SU-DHL-6 (cell line): ENCODE results near the gene SRP54.
A peak's percentile ranks its signal among the peaks of the same experiment; 100 is the strongest.

Source experiments
- H2AFZ ChIP-seq: fragments of 200-600 bp; sonication (generic); 2 replicates; pipeline ENCODE4 v1.6.1; 2014; ENCODE audit warnings: low read depth, mild to moderate bottlenecking, moderate library complexity, mixed read lengths, antibody characterized with exemption, low read length; ENCODE audit not compliant: severe bottlenecking
- H3F3A ChIP-seq: fragments of 200-600 bp; shearing (Covaris generic); 2 replicates; pipeline ENCODE4 v1.6.0; 2016; ENCODE audit warnings: antibody characterized with exemption, mild to moderate bottlenecking; ENCODE audit not compliant: insufficient read depth
- H3K27ac ChIP-seq: fragments of 200-600 bp; sonication (generic); 2 replicates; pipeline ENCODE4 v1.5.1; 2016; ENCODE audit warnings: low read depth, mild to moderate bottlenecking, low read length, moderate library complexity, mixed read lengths
- H3K27me3 ChIP-seq: fragments of 200-600 bp; sonication (generic), shearing (Covaris generic); 2 replicates; pipeline ENCODE4 v1.6.0; 2014; ENCODE audit warnings: mild to moderate bottlenecking, low read length
- H3K36me3 ChIP-seq: fragments of 200-600 bp; sonication (generic); 2 replicates; pipeline ENCODE4 v1.6.1; 2014; ENCODE audit warnings: mild to moderate bottlenecking, low read length, mixed read lengths
- H3K4me2 ChIP-seq: fragments of 300-600, 200-600 bp; shearing (Covaris generic), sonication (generic); 2 replicates; pipeline ENCODE4 v1.6.0; 2014; ENCODE audit warnings: low read length, low read depth, mild to moderate bottlenecking; ENCODE audit not compliant: poor library complexity, severe bottlenecking
- H3K4me3 ChIP-seq: fragments of 200-600 bp; sonication (generic); 2 replicates; pipeline ENCODE4 v1.5.1; 2014; ENCODE audit warnings: antibody characterized with exemption, low read length, mild to moderate bottlenecking, mixed read lengths; ENCODE audit not compliant: insufficient read depth, poor library complexity, severe bottlenecking
- H3K79me2 ChIP-seq: fragments of 200-600 bp; sonication (generic); 2 replicates; pipeline ENCODE4 v1.6.1; 2014; ENCODE audit warnings: mild to moderate bottlenecking, low read length, moderate library complexity; ENCODE audit not compliant: insufficient read depth
- H3K9ac ChIP-seq: fragments of 200-600 bp; sonication (generic); 2 replicates; pipeline ENCODE4 v1.7.0; 2014; ENCODE audit warnings: mild to moderate bottlenecking, low read length
- H3K9me2 ChIP-seq: fragments of 200-600 bp; sonication (generic); replicated peaks from 2 replicates; pipeline ENCODE4 v1.6.1; 2014; ENCODE audit warnings: low read length; ENCODE audit not compliant: insufficient read depth
- H3K9me3 ChIP-seq: fragments of 200-600 bp; sonication (generic); 2 replicates; pipeline ENCODE4 v1.6.1; 2014; ENCODE audit warnings: low read length, mixed read lengths; ENCODE audit not compliant: insufficient read depth
- H4K20me1 ChIP-seq: fragments of 200-600 bp; sonication (generic); 2 replicates; pipeline ENCODE4 v1.6.1; 2014; ENCODE audit warnings: low read depth, mild to moderate bottlenecking, antibody characterized with exemption, low read length, moderate library complexity, mixed read lengths
- CTCF ChIP-seq: fragments of 200-600 bp; sonication (generic); IDR thresholded peaks from one replicate; pipeline ENCODE4 v1.5.1; 2017; ENCODE audit warnings: antibody characterized with exemption, mild to moderate bottlenecking, low read length, moderate library complexity; ENCODE audit not compliant: insufficient read depth, poor library complexity, severe bottlenecking
- EZH2phosphoT487 ChIP-seq: fragments of 200-600 bp; sonication (generic), shearing (Covaris generic); conservative IDR thresholded peaks from 2 replicates; pipeline ENCODE4 v1.6.1; 2018; ENCODE audit warnings: mild to moderate bottlenecking, antibody characterized with exemption, low read length, moderate library complexity, mixed read lengths

The SRP54 gene

DNA sequence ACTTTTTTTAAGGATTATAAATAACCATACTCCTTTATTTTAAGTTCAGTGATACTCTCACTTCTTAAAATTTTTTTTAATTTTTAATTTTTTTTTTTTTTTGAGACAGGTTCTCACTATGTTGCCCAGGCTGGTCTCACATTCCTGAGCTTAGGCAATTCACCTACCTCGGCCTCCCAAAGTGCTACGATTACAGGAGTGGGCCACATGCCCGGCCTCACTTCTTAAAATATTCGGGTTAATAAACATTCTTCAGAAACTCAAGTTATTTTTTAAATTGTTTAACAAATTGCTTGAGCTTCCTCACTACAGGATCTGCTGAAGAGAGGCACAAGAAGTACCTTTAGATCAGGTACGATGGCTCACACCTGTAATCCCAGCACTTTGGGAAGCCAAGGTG, 4.3 kb upstream of the SRP54 start:
- Histone ChIP-seq H2AFZ (no peak overlapping the region), H3K9ac (no peak overlapping the region), H3K4me2 (no peak overlapping the region), H3K36me3 (no peaks in the 10 kb centered on the region), H3K4me3 (no peak overlapping the region), H3F3A (peaks cover 23% of the 10 kb centered on the region), H3K9me3 (no peaks in the 10 kb centered on the region), H3K9me2 (no peaks in the 10 kb centered on the region), H3K27me3 (no peaks in the 10 kb centered on the region), H3K79me2 (peaks cover 79% of the 10 kb centered on the region), H3K27ac (no peak overlapping the region), H4K20me1 (no peaks in the 10 kb centered on the region)
- no peak for TF ChIP-seq EZH2phosphoT487
- no peak for TF ChIP-seq CTCF

- Histone ChIP-seq H3K79me2 (peaks cover 84% of the 10 kb centered on the region), H3K4me3 (peak overlapping the region; percentile 69), H3K36me3 (peaks cover 3% of the 10 kb centered on the region; the same call in 1 of the 2 replicates), H3K9ac (peak overlapping the region; percentile 88), H4K20me1 (no peaks in the 10 kb centered on the region), H2AFZ (peak overlapping the region; percentile 40), H3K27me3 (no peaks in the 10 kb centered on the region), H3K27ac (no peak overlapping the region), H3F3A (peaks cover 15% of the 10 kb centered on the region), H3K4me2 (peak overlapping the region; percentile 82), H3K9me3 (no peaks in the 10 kb centered on the region), H3K9me2 (no peaks in the 10 kb centered on the region)
- no peak for TF ChIP-seq EZH2phosphoT487
- no peak for TF ChIP-seq CTCF
These were observed 2.4 kb upstream of the SRP54 start for GRCh38 chr14:34980337-34980900.

- Histone ChIP-seq H3K4me3 (peak overlapping the region; percentile 69), H2AFZ (peak overlapping the region; percentile 54), H4K20me1 (no peaks in the 10 kb centered on the region), H3K4me2 (peak overlapping the region; percentile 82), H3K27me3 (no peaks in the 10 kb centered on the region), H3K9me3 (no peaks in the 10 kb centered on the region), H3K9ac (peak overlapping the region; percentile 88), H3K9me2 (no peaks in the 10 kb centered on the region), H3K27ac (peak overlapping the region; percentile 91), H3K36me3 (peaks cover 6% of the 10 kb centered on the region; the same call in 1 of the 2 replicates), H3F3A (peaks cover 15% of the 10 kb centered on the region), H3K79me2 (peaks cover 88% of the 10 kb centered on the region)
- TF ChIP-seq EZH2phosphoT487 (no peak), CTCF (no peak)
These were observed 910 bp upstream of the SRP54 start for GRCh38 chr14:34981743-34982420.
